ENCODE measurements around the gene NMT1.
A peak's percentile ranks its signal among the peaks of the same experiment; 100 is the strongest.

Gene NMT1

DNA sequence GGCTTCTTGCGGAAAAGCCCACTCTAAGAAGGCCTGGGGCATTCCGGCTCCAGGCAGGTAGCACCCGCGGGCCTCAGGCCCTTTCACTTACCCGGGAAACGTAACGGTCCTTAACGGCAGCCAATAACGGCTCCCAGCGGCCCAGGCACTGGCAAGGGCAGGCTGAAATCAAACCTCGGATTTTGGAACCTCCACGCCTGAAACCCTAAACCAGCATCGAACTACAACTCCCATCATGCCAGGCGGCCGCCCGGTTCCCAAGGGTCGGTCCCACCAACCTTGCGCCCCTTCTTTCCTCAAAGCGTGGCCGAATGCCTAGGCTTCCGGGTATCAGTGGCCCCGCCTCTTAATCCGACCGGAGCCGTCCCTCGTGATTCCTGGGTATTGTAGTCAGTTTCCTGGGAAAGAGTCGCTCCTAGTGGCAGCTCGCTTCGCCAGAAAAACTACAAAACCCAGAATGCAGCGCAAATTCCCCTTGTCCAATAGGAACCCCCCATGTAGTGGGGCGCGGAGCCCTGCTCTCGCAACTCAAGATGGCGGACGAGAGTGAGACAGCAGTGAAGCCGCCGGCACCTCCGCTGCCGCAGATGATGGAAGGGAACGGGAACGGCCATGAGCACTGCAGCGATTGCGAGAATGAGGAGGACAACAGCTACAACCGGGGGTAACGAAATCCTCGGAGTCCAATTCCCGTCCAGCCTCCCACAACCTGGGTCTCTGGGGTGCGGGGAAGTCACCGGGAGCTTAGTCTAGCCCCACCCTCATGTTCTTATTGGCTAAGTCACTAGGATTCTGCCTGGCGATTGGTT lies at the start of gene NMT1:
NMT1 (plus strand) TSS at position 521 of the 809 bp plus-strand sequence; CDS start at position 534, 13 bp downstream.
- ChIA-PET CTCF (interaction anchor here (0.9 to 1.6 kb wide), 5 partner anchors 38 to 140 kb away, joined by 3 to 4 read pairs (median 4); partner anchors contain the start of gene ACBD4), POLR2A (interaction anchor here (0.6 to 1.6 kb wide), 8 partner anchors 9 to 311 kb away, joined by 3 to 7 read pairs (median 4); partner anchors contain the start of genes DCAKD and HEXIM1)
- H3K4me3 ChIP-seq (ENCODE audit: low read depth, low read length): peak within 1 kb of the TSS; percentile 100
- DNase-seq (ENCODE audit: low read depth, low spot score): peak; percentile 92
- TF ChIP-seq, protein P1, sequence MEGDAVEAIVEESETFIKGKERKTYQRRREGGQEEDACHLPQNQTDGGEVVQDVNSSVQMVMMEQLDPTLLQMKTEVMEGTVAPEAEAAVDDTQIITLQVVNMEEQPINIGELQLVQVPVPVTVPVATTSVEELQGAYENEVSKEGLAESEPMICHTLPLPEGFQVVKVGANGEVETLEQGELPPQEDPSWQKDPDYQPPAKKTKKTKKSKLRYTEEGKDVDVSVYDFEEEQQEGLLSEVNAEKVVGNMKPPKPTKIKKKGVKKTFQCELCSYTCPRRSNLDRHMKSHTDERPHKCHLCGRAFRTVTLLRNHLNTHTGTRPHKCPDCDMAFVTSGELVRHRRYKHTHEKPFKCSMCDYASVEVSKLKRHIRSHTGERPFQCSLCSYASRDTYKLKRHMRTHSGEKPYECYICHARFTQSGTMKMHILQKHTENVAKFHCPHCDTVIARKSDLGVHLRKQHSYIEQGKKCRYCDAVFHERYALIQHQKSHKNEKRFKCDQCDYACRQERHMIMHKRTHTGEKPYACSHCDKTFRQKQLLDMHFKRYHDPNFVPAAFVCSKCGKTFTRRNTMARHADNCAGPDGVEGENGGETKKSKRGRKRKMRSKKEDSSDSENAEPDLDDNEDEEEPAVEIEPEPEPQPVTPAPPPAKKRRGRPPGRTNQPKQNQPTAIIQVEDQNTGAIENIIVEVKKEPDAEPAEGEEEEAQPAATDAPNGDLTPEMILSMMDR (IDR thresholded peaks at IDR 0.05; ENCODE audit: insufficient read depth, low read length, missing control alignments): no peak

DNA sequence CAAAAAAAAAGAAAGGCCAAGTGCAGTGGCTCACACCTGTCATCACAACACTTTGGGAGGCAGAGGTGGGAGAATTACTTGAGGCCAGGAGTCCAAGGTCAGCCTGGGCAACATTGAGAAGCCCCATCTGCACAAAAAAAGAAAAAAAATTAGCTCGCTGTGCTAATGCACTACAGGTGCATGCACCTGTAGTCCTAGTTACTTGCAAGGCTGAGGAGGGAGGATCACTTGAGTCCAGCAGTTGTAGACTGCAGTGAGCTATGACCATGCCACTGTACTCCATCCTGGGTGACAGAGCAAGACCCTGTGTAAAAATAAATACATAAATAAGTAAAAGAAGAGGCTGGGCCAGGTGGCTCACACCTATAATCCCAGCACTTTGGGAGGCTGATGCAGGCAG lies 49.4 kb upstream of the NMT1 start:
- ChIA-PET POLR2A (no interaction called here), CTCF (interaction anchor here (1.6 to 18.0 kb wide), 3 partner anchors 10 to 95 kb away, joined by 5 to 673 read pairs (median 52); partner anchors contain the start of gene GFAP)

DNA sequence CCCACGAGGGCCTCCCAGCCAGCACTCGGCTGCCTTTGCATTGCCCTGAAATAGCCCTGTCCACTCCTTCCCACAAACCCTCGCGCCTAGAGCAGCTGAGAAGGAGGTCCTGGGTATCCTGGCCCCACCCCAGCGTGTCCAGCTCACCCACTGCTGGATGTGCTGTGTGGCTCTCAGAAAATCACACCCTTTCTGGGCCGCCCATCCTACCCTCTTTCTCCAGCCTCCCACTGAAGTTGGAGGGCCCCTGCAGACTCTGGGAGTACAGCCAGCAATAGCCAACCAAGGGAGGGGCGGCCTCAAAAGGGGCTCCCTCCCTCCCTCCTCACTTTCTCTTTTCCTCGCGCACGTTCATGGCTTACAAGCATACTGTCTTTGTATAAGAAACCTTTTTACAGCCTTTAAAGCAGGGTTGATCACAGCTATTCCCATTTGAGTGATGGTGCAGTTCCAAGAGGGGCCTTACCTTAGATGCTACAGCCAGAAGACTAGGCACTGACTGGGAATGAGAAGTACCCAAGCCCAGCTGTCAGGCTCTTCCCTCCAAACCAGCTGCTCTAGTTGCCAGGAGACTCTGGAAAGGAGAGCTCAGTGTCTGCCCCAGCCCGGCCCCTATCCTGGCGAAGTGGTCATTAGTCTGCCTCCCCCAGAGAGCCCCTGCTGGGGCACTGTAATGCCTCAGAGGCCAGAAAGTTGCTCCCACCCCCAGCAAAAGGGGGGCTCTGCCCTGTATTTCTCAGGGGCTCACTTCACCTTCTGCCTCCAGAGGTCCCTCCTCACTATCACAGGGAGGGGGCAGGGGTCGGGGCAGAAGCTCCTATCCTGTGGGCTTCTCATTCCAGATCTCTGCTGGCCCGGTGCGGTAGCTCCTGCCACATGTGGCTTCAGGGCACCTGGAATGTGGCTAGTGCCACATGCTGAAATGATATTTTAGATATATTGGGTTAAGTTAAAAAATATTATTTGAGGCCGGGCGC lies 47.8 kb upstream of the NMT1 start:
- TF ChIP-seq, protein P1 (IDR thresholded peaks at IDR 0.05; ENCODE audit: insufficient read depth, low read length, missing control alignments): no peak
- POLR2A ChIA-PET: no interaction called here
- no peak overlapping the region for H3K4me3 ChIP-seq (ENCODE audit: low read depth, low read length)
- no peak for DNase-seq (ENCODE audit: low read depth, low spot score)
- CTCF ChIA-PET: interaction anchor here (0.7 to 18.0 kb wide), 5 partner anchors 8 to 96 kb away, joined by 3 to 673 read pairs (median 5); partner anchors contain the start of gene GFAP

More for the DNA sequence above, 49.4 kb upstream of the NMT1 start:
- no peak overlapping the region for H3K4me3 ChIP-seq (ENCODE audit: low read depth, low read length)
- no peak for DNase-seq (ENCODE audit: low read depth, low spot score)
- TF ChIP-seq, protein P1 (IDR thresholded peaks at IDR 0.05; ENCODE audit: insufficient read depth, low read length, missing control alignments): no peak

DNA sequence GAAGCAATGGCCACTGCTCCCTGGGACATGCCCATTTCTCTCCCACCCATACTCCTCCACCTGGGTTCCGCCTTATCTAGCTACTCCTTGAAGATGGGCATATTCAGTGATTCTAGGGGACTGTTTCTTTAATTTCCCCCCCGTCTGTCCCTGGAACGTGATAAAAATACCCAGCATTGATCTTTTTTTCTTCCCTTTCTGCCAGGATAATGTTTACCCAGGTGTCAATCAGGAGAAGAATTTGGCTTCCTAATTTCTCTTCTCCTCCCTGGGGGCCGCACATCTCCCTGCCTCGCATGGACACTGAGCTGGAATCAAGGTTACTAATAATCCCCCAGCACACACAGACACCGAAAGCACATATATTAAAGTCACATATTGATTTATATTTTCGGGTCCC lies 44.9 kb upstream of the NMT1 start:
- TF ChIP-seq, protein P1 (IDR thresholded peaks at IDR 0.05; ENCODE audit: insufficient read depth, low read length, missing control alignments): no peak
- ChIA-PET CTCF (interaction anchor here (1.1 to 18.0 kb wide), 4 partner anchors 18 to 137 kb away, joined by 3 to 673 read pairs (median 4); partner anchors contain the start of gene GFAP), POLR2A (no interaction called here)
- no peak for DNase-seq (ENCODE audit: low read depth, low spot score)
- H3K4me3 ChIP-seq (ENCODE audit: low read depth, low read length): no peak overlapping the region

DNA sequence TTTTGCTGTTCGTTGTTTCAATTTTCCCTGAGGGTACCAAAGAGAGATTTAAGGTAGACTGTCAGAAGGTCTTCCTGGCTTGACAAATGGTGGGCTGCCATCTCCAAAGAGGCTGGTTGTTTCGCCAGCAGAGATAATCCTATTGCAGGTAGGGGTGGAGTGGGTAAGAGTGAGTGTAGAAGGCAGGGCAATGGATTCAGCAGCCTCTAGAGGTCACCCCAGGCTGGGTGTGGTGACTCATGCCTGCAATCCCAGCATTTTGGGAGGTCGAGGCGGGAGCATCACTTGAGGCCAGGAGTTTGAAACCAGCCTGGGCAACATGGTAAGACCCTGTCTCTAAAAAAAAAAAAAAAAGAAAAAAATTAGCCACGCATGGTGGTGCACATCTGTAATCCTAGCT lies 44.3 kb upstream of the NMT1 start:
- TF ChIP-seq, protein P1 (IDR thresholded peaks at IDR 0.05; ENCODE audit: insufficient read depth, low read length, missing control alignments): peak; percentile 33
- H3K4me3 ChIP-seq (ENCODE audit: low read depth, low read length): no peak overlapping the region
- CTCF ChIA-PET: interaction anchor here (1.1 to 18.0 kb wide), 3 partner anchors 19 to 100 kb away, joined by 3 to 673 read pairs (median 3); partner anchors contain the start of gene GFAP
- DNase-seq (ENCODE audit: low read depth, low spot score): no peak
- POLR2A ChIA-PET: no interaction called here
